ENCODE measurements around the gene FBLN5.

DNA sequence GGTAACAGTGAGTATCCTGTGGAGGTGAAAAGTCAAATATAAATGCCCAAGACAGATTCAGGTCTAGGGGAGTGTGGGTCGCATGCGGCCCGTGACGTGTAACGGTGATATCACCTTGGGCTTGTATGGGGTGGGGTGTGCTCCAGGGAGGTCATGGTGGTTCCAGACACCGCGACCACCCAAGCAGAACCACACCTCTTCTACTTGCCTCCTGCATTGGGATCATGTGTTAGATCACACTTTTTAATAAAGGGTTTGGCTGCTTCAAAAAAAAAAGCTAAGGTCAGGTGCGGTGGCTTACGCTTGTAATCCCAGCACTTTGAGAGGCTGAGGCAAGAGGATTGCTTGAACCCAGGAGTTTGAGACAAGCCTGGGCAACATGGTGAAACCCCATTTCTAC is 4.5 kb downstream of the FBLN5 start:
- TF ChIP-seq, protein P1, sequence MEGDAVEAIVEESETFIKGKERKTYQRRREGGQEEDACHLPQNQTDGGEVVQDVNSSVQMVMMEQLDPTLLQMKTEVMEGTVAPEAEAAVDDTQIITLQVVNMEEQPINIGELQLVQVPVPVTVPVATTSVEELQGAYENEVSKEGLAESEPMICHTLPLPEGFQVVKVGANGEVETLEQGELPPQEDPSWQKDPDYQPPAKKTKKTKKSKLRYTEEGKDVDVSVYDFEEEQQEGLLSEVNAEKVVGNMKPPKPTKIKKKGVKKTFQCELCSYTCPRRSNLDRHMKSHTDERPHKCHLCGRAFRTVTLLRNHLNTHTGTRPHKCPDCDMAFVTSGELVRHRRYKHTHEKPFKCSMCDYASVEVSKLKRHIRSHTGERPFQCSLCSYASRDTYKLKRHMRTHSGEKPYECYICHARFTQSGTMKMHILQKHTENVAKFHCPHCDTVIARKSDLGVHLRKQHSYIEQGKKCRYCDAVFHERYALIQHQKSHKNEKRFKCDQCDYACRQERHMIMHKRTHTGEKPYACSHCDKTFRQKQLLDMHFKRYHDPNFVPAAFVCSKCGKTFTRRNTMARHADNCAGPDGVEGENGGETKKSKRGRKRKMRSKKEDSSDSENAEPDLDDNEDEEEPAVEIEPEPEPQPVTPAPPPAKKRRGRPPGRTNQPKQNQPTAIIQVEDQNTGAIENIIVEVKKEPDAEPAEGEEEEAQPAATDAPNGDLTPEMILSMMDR (IDR thresholded peaks at IDR 0.05): no peak
- TF ChIP-seq POLR2A (IDR thresholded peaks at IDR 0.05): no peak
